GM12874 (cell line): Measurements from ENCODE around the gene PDGFB.

Source experiments
- CTCF ChIP-seq: IDR thresholded peaks from 2 replicates; pipeline ENCODE4 v1.5.1; 2011; ENCODE audit warnings: low read depth, mild to moderate bottlenecking, control low read depth, low read length, moderate library complexity; ENCODE audit not compliant: insufficient read depth

The PDGFB gene

DNA sequence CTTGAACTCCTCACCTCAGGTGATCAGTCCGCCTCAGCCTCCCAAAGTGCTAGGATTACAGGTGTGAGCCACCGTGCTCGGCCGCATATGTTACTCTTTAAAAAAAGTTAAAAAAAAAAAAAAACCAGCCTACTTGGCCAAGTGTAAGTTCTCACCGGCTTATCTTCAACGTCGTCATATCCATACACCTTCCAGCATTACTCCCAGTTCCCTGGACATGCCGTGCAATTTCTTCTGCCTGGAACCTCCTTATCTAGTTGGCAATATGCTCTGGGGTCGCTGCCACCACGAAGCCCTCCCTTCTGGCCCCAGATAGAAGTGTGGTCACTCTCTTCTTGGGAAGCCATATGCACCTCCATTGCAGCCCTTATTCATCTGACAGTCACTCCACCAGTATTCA, 56.0 kb downstream of the PDGFB start:
- TF ChIP-seq CTCF, result no peak

- TF ChIP-seq CTCF, result no peak
Measured at GRCh38 chr22:39185601-39186012, 59.2 kb downstream of the PDGFB start.

DNA sequence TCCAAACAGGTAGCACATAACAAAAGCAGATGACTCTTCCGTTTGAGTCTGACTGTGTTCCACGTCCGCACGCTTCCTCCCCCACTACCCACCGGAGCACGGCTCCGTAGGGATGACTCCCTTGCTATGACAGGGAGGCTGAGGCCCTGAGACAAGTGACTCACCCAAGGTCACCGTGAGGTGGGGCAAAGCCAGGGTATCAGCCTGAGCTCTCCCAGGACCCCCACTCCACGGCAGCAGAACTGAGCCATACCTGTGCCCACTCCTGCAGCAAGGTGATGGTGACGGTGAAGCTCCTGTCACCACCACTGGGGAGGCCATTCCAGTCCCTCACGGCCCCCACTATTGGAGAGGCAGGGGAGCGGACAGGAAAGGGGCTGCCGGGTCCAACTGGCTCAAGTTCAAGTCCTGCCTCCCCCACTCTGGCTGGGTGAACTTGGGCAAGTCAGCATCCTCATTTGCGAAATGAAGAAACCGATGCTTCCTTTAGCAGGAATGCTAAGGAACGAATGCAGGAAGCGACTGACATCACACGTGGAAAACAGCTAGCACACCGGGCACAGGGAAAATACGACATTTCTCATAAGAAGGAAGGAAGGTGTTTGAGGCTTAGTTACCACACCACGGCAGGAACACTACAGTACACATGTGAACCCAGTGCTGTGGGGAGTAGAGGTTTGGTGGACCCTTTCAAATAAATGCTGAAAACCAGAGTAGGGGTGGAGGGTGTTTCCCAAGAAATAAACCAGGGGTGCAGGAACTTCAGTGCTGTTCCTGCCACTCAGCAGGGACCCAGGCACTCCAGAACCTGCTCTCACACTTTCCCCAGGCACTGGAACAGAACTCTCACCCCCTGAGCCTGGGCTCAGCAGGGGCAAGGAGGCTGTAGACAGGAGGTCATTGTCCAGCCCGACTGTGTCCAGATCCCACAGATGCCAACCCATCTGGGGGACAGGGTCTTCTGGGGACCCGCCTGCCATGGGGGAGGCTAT, 59.9 kb downstream of the PDGFB start:
- no peak for TF ChIP-seq CTCF

- no peak for TF ChIP-seq CTCF
Measured at GRCh38 chr22:39183991-39184585, 60.7 kb downstream of the PDGFB start.

DNA sequence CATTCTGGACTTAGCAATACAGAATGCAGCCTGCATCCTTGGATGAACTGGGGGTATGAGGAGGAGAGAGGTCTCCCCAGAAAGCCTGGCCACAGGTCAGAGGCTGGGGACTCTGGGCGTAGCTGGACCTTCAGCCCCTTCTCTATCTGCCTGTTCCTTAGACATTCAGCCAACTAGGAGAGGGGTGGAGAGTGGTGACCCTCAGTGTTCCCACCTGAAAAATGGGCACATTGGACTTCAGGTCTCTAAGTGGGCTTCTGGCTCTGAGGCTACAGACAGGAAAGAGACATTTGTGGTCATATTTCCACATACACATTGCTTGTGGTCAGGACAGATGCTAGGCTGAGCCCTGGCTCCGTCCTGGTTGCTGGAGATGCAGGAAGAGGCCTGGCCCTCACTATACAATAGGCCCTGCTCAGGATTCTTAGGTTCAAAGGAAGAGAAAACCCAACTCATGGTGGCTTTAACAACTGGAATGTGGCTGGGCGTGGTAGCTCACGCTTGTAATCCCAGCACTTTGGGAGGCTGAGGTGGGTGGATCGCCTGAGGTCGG, 62.2 kb downstream of the PDGFB start:
- TF ChIP-seq CTCF, result no peak

GRCh38 chr22:39181778-39182177, 63.0 kb downstream of the PDGFB start:
- TF ChIP-seq CTCF, result no peak

DNA sequence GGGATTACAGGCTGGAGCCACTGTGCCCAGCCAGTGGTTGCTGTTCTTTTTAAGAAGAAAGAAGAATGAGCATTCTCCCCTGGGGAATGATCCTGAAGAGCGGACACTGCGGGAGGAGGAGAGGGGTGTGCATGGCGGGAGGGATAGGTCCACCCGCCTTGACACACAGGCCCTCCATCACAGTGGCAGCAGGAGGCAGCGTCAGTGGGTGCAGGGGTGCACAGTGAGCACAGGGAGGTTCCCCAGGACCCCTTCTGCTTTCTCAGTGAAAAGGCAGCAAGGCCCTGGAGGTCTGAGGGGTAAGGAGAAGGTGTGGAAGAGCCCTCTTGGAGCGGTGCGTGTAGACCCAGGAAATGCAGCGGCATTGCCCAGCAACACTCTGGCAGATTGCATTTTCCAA, 63.4 kb downstream of the PDGFB start:
- no peak for TF ChIP-seq CTCF
